Femur (tissue), 1 donor: Measurements from ENCODE around the gene SBNO2.

Source experiments
- DNase-seq: peaks from one replicate; pipeline ENCODE4 v3.0.0-alpha.2; 2017

The SBNO2 gene

DNA sequence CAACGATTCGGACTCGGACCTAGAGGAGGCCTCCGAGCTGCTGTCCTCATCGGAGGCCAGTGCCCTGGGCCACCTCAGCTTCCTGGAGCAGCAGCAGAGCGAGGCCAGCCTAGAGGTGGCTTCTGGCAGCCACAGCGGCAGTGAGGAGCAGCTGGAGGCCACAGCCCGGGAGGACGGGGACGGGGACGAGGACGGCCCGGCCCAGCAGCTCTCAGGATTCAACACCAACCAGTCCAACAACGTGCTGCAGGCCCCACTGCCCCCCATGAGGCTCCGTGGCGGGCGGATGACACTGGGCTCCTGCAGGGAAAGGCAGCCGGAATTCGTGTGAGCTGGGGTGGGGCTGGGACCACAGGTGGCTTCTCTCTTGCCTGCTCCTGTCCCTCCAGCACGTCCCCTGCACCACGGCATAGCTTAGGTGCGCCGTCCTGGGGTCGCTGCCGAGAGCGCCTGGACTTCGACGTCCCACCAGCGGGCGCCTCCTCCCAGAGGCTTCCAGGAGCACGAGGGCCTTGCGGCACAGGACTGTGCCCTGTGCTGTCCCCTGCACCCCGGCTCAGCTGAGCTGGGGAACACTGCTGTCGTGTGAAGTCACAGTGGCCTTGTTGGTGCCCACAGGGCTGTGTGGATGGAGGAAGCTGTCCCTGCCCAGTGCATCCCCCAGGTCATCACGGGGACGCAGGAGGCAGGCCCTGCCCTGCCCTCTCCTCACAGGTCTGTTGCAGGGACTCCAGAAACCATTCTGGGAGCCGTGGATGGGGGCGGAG is 88.2 kb downstream of the SBNO2 start:
- no peak for DNase-seq

DNA sequence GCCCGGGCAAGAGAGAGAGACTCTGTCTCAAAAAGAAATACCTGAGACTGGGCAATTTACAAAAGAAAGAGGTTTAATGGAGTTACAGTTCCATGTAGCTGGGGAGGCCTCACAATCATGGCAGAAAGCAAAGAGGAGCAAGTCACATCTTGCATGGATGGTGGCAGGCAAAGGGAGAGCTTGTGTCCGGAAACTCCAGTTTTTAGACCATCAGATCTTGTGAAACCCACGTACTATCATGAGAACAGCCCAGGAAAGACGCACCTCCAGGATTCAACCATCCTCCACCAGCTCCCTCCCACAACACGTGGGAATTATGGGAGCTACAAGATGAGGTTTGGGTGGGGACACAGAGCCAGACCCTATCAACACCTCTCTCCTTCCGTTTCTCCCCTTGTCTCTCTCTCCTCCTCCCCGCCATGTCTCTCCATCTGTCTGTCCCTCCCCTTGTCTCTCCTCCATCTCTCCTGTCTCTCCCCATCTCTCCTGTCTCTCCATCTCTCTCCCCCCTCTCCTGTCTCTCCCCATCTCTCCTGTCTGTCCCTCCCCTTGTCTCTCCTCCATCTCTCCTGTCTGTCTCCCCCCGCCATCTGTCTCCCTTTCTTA is 88.9 kb downstream of the SBNO2 start:
- DNase-seq: no peak

DNA sequence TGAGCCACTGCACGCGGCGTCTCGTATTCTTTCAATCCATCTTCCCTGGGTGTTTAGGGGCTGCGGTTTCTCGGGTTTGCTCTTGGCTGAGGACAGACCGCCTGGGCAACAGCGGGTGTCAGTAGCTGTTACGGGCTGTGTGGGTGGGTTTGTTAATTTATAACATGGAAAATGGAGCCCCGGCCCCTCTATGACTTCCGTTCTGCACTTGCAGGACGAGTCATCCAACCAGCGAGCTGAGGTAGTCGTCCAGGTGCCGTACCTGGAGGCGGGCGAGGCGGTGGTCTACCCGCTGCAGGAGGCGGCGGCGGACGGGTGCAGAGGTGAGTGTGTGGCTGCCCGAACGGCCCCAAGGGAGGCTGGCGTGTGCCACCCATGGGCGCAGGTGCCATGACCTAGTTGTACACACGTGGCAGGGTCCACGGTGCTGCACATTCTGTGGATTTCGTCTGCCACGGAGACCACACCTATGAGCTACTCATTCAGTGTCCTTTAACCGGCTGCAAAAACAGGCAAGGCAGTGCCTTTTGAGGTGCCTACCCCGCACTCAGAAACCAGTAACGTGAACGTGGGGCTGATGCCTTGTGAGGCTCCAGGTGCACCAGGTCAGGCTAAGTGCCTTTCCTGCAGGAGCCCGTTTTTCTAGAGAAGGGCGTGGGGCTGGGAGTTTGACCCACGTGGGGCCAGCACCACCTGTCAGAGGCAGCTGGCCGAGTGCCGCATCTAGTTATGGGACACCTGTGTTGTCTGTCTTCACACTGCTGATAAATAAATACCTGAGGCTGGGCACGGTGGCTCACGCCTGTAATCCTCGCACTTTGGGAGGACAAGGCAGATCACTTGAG is 89.8 kb downstream of the SBNO2 start:
- no peak for DNase-seq

DNA sequence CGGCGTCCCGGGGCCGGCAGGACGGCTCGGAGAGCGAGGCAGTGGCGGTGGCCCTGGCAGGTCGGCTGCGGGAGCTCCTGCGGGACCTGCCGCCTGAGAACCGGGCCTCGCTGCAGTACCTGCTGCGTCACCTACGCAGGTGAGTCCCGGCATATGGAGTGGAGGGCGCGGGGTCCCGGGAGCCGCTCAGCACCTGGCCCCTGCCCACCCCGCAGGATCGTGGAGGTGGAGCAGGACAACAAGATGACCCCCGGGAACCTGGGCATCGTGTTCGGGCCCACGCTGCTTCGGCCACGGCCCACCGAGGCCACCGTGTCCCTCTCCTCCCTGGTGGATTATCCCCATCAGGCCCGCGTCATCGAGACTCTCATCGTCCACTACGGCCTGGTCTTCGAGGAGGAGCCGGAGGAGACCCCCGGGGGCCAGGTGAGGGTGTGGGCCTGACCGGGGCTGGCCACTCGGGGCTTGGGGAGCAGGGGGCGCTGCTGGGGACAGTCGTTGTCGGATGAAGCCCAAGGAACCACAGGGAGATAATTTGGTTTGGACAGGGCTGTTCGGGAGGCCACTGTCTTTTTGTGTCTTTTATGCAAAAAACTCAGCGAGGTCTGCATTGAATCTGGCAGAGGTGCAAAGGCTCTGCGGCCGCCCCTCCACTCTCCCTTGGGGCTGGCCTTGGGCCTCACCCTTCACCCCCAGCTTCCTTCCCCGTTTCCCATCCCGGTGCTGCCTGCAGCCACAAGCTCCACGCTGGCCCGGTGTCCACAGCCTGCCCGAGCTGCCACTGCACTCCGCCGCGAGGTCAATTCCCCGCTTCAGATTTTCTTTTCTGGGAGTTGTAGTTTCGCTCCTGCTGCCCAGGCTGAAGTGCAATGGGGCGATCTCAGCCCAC is 90.9 kb downstream of the SBNO2 start:
- DNase-seq: no peak

DNA sequence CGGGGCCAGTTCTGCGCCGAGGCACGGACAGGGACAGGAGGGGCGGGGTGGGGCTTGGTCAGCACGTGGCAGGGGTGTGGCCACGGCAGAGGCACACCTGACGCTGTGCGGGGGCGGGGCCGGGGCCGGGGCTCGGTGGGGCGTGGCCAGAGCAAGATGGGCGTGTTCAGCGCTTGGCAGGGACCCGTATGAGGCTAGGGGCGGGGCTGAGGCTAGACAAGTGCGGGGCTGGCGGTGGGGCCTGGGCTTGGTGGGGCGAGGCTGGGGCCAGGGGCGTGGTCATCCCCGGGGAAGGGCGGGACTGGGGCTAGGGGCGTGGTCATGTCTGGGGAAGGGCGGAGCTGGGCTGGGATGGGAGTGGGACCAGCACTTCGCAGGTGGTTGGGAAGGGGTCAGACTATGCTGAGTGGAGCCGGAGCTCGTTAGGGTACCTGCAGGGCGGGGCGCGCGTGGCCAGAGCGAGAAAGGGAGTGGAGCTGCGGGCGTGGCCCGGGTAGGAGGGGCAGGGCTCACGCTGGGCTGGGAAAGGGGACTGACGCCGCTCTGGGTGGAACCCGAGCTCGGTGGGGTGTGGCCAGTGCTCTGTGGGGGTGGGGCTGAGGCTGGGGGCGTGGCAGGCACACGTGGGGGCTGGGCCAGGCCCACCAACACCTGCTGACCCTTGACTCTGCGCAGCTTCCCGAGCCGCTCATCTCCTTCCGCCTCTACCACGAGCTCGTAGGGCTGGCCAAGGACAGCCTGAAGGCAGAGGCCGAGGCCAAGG is 91.7 kb downstream of the SBNO2 start:
- peak; percentile 64 for DNase-seq

DNA sequence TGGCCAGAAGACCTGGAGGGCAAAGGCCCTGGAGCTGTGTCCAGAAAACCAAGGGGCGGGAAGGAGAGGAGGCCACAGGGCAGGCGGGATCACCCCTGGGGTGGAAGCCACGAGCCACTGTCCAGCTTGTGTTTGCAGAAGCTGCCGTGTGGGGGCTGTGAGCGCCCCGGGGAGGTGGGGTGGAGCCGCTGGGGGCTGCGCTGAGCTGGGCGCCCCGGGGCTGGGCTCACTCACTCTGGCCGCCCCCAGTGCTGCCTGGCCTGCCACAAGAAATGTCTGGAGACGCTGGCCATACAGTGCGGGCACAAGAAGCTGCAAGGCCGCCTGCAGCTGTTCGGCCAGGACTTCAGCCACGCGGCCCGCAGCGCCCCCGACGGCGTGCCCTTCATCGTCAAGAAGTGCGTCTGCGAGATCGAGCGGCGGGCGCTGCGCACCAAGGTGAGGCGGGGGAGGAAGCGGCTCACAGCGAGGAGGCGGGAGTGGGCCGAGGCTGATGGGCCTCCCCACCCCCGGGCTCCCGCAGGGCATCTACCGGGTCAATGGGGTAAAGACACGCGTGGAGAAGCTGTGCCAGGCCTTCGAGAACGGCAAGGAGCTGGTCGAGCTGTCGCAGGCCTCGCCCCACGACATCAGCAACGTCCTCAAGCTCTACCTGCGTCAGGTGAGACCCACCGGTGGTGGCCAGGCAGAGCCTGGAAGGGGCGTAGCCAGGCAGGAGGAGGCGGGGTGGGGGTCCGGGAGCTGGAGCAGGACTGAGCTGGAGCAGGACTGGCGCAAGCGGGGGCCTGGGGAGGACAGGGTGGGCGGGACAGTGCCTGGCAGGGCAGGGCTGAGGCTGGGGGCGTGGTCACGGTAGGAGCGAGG is 92.5 kb downstream of the SBNO2 start:
- no peak for DNase-seq

DNA sequence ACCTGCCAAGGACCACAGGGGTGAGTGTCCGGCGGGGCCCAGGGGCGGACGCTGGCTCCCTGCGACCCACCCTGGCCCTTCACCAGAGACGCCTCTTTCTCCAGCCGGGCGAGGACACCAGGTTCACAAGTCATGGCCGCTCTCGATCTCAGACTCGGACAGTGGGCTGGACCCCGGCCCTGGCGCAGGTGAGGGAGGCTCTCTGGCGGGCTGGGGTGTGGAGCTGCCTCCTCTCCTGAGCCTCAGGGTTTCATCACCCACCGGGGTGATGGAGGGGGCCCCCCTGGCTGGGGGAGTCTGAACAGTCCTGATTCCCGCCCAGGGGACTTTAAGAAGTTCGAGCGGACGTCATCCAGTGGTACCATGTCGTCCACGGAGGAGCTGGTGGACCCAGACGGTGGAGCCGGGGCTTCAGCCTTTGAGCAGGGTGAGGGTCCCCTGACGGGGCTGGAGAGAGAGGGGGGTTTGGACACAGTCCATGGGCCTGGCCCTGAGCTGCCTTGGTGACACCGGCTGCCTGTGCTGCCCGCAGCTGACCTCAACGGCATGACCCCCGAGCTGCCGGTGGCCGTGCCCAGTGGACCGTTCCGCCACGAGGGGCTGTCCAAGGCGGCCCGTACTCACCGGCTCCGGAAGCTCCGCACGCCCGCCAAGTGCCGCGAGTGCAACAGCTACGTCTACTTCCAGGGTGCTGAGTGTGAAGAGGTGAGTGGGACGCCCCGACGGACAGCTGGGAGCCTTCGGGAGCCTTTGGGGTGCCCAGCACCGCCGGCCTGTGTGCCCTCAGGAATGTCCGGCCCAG is 93.5 kb downstream of the SBNO2 start:
- DNase-seq: no peak

DNA sequence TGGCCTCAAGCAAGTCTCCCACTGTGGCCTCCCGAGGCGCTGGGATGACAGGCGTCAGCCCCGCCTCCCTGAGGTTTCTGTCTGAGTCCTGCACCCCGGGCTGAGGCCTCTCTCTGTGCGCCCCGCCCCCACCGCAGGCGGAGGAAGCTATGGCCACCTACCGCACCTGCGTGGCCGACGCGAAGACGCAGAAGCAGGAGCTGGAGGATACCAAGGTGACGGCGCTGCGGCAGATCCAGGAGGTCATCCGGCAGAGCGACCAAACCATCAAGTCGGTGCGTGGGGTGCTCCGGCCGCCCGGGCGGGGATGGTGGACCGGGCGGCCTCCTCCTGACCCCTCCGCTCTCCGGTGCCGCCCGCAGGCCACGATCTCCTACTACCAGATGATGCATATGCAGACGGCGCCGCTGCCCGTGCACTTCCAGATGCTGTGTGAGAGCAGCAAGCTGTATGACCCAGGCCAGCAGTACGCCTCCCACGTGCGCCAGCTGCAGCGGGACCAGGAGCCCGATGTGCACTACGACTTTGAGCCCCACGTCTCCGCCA is 94.4 kb downstream of the SBNO2 start:
- DNase-seq: no peak

DNA sequence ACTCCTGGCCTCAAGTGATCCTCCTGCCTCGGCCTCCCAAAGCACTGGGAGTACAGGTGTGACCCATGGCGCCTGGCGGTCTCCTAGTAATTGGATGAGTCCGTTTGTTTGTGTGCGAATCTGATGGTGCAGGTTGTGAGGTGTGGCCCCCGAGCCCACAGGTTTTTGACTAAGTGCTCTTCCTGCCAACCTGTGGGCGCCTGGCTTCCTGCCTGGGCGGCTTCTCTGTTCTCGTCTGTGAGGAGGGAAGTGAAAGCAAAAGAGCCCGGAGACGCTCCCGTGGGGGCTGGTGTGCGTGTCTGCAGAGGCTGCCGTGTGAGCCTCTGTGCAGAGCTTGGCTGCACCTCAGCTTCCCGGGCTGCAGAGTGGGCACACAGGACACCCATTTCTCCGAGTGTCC is 97.1 kb downstream of the SBNO2 start:
- peak; percentile 67 for DNase-seq

DNA sequence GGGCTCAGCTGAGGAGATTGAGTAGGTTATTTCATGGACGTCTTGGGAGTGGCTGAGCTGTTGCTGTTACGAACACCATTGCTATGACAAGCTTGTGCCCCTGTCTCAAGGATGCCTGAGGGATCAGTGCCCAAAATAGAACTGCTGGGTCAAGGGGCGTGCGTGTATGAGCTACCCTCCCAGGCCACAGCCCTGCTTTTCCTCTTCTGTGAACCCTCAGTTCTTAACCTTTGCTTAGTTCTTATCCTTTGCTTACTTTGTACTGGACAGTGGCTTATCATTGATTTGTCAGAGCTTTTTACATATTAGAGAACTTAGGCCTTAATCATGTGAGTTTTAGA is 98.1 kb downstream of the SBNO2 start:
- DNase-seq: no peak

DNA sequence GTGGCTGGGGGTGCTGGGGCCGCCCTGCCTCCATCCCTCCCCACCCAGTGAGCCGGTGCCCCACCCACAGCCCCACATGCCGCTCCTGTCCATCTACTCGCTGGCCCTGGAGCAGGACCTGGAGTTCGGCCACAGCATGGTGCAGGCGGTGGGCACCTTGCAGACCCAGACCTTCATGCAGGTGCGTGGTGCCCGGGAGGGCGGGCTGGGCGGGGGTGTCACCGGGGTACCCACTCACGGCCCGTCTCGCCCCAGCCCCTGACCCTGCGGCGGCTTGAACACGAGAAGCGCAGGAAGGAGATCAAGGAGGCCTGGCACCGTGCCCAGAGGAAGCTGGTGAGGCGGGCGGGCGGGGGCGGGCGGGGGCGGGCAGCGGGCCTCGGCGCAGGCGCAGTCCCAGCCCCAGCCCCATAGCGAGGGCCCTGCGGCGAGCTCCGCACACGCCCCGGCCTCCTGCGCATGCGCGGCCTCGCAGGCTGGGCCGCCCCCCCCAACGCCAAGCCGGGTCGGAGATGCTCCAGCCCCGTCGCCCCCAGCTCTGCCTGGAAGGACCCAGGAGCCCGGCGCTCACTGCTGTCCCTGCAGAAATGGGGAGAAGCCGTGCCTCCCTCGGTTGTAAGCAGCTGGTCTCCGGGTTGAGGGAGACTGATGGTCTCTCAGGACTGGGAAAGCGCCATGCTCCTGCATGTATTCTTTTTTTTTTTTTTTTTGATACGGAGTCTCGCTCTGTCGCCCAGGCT is 99.4 kb downstream of the SBNO2 start:
- no peak for DNase-seq

DNA sequence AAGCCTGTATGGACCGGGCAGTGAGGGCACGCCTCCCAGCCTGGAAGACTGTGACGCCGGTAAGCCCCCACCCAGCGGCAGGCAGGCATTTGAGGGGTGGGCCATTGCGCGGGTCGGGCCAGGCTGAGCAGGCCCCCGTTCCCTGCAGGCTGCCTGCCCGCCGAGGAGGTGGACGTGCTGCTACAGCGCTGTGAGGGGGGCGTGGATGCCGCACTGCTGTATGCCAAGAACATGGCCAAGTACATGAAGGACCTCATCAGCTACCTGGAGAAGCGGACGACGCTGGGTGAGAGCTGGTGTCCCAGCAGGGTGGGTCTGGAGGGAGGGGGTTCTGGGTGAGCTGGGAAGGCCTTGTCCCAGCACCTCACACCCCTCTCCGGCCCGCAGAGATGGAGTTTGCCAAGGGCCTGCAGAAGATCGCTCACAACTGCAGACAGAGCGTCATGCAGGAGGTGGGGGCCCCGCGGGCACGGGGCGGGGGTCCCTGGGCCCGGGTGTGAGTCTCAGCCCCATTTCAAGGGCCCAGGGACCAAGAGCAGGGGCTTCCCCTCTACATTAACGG is 100.0 kb downstream of the SBNO2 start:
- DNase-seq: no peak

DNA sequence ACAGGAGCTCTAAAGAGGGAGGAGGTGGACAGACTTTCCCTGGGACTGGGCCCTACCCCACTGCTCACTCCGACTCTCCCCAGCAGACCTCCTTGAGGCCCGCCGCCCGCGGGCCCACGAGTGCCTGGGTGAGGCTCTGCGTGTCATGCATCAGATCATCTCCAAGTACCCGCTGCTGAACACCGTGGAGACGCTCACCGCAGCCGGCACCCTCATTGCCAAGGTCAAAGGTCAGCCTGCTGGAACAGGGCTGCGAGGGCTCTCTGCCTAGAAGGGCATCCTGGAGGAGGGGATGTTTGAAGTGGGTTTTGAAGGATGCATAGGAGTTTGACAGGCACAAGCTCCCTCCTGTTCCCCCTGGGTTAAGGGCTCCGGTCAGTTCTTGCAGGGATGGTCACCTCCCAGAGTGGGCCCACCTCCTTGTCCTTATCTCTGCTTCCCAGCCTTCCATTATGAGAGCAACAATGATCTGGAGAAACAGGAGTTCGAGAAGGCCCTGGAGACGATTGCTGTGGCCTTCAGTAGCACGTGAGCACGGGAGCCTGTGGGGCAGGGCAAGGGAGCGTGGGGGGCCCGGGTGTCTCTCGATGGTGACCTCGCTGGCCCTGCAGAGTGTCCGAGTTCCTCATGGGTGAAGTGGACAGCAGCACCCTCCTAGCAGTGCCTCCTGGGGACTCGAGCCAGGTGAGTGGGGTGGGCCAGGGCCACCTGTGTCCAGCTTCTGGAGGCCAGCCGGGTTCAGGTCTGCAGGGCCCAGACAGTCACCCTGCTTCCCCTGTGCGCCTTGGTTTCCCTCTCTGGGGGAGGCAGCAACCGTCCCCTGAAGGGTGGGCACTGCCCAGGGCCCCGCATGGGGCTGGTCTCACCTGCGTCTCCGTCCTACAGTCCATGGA is 100.8 kb downstream of the SBNO2 start:
- no peak for DNase-seq

DNA sequence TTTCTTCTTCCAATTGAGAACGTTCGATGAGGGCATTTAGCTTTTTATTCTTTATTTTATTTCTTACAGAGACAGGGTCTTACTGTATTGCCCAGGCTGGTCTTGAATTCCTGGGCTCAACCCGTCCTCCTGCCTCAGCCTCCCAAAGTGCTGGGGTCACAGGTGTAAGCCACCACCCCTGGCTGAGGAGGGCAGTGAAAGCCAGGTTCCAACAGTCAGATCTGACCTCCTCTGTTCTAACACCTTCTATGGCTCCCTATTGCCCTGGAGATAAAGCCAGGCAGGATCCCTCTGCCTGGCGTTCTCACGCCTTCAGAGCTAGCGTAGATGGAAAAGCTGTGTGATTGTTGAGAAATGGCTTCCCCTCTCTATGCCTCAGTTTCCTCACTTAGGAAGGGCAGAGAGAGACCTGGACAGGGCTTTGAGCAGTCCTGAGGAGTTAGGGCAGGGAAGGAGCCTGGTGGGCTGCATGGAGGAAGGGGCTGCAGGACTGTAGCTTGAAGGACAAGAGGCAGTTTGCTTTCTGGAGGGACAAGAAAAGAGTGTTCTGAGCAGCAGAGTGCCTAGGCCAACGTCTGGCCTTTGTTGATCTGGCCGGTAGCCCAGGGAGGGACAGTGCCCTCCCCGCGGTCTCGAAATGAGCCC is 101.6 kb downstream of the SBNO2 start:
- DNase-seq: no peak

DNA sequence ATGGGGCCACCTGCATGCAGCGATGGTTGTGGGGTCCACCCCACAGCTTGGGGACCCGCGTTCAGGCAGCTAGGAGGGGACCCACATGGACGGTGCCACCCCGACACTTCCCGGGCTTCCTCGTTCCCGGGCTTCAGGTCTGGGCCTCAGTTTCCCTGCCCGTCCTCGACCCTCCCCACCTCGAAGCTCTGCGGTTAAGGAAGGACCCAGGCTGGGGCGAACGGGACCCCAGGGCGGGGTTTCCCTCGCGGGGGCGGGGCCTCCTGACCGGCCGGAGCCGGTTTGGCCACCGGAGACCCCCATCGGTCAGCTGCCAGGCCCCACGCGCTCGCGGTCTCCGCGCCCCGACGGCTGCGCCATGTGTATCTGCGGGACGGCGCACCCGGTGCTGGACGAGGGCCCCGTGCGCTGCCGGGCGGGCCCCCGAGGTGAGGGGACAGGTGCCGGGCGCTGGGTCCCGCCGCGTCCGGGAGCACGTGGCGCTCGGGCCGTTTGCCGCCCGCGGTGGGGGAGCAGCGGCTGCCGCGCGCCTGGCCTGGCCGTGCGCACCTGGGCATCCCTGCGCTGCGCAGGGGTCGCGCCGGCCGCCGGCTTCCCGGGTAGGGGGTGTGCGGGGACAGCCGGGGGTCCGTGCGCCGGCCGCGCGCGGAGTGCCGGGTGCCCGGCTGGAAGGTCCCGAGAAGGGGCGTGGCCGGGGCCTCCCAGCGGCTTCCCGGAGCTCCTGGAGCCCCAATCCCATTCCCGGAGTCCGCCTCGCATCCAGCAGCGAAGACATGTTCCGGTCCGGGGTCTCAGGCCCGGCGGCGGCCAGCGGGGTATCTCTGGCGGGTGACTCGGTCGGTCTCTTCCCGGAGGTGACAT is 102.9 kb downstream of the SBNO2 start:
- DNase-seq: no peak

DNA sequence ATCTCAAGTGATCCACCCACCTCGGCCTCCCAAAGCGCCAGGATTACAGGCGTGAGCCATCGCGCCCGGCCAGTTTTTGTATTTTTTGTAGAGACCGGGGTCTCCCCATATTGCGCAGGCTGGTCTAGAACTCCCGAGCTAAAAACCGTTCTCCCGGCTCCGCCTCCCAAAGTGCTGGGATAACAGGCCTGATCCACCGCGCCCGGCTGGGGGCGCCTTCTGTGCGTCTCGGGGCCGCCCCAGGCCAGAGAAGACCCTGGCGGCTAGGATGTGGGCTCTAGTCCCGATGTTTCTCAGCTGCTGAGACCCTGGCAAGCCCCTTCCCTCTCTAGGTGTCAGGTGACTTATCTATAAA is 103.5 kb downstream of the SBNO2 start:
- no peak for DNase-seq
